Measurements from ENCODE around the gene HCFC1.

Gene HCFC1

DNA sequence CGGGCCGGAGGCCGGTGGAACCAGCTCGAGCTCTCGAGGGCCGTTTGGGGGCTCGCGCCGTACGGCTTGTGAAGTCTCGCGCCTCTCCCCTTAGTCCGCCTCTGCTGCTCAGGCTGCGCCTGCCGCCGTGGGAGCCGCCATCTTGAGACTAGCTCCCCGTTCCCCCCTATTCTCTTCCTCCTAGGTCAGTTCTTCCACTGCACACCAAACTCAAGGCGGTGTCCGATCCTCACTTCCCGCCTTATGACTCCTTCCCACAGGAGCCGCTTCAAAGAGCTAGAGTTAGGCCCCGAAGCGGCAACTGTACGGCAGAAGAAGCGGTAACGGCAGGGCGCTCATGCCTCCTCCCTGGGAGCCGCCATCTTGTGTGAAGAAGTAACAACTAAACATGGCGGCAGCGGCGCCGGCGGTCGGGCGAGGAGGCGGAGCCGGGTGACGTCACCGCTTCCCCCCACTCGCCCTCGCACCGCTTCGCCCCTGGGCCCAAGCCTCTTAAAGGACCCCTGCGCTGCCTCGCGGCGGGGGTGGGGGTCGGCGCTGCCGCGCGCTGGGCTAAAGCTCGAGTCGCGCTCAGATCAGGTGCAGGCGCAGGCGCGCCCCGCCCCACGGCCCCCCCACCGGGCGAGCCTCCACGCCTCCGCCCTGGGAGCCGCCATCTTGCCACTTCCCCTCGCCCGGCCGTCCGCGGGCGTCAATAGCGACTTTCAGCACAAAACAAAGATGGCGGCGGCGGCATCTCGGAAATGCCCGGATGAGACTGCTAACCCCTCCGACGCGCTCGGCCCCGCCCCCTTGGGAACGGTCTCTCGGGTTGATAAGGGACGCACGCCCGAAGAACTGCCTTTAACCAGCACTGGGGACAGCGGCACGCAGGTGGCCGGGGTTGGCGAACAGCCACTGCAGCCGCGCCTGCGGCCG is at the start of gene HCFC1:
TSS of gene HCFC1 (minus strand) at position 369 of the 918 bp plus-strand sequence. CDS start 978 bp downstream, outside the sequence.
- DNase-seq (ENCODE audit: low spot score), result peak; percentile 88

DNA sequence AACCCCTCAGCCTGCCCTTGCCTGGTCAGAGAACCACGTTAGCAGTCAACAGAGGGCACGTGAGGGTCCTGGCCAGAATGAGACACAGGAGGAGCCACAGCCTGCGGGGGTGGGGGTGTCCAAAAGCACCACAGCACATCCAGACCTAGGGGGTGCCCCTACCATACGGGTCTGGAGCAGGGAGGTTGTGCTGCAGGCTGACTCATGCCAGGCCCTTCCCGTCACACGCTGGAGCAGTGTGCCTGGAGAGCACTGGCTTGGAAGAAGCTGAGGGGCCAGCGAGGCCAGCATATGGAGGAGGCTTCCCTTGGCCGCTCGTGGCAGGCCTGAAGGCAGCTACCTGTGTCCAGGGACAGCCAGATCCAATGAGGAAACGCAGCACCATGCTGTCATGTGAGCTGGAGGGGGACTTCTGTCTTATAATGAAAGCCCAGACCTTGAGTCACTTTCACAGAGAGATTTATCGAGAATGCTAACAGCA is 49.6 kb upstream of the HCFC1 start:
- peak; percentile 7 for DNase-seq (ENCODE audit: low spot score)

DNA sequence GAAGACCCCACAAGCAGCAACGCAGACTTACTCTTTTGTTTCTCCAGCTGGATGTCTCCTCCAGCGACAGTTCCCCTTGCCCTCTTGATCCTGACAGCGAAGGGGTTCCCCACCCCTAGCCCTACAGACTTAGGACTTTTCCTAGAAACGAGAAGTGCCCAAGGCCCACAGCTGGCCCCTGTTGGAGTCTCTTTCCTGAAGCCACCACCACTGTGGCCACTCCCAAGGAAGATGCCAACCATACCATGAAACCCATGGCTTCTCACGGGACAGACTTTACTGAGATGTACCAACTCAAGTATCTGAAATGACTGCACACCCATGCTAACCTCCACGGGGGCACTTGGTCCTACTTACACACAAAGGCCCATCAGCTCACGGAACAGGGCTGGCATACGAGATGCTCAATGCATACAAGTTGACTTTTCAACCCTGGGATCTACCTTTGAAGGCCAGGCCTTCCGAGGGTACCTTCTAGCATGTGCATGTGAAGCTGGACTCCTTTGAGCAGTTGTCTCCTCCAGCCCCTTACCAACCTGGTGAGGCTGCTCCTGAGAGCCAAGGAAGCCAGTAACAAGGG is 49.0 kb upstream of the HCFC1 start:
- peak; percentile 28 for DNase-seq (ENCODE audit: low spot score)

DNA sequence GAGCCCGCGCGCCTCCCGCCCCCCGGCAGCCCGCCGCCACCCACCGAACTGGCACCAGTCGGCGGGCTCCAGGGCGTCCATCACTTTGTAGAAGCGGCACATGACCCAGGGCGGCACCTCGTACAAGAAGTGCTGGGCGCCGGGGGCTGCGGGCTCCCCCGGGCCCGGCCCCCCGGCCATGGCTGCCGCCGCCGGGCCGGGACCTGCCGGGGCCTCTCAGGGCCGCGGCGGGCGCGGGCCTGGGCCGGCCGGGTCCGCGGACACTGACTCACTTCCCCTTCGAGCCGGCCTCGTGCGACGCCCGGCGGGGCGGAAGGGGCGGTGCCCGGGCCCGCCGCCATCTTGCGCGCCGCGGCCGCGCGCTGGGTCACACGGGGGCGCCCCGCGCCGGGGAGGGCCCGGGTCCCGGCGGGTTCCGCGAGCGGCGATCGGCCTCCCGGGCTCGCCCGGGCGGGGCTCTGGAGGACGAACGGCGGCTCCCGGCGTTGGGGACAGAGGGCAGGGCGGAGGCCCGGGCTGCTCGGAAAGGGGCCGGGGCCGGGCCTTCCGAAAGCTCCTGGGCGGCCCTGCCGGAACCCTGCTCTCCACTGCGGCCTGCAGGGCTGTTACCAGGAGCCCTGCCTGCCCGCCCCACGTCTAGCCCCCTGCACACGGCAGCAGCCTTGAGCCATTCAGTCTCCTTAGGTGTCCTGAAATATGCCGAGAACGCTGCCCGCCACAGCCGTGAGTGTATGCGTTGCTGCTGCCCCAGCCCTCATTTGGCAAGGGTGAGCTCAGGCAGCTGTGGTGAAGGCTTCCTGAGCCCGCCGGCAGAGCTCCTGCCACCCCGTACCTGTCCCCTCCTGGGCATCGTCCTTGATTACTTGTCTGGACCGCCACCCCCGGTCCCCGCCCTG is 48.3 kb upstream of the HCFC1 start, which contains the start of gene IRAK1:
TSS of gene IRAK1 (minus strand) at position 270 of the 896 bp plus-strand sequence. CDS start at position 180, 90 bp downstream.
- peak; percentile 49 for DNase-seq (ENCODE audit: low spot score)

DNA sequence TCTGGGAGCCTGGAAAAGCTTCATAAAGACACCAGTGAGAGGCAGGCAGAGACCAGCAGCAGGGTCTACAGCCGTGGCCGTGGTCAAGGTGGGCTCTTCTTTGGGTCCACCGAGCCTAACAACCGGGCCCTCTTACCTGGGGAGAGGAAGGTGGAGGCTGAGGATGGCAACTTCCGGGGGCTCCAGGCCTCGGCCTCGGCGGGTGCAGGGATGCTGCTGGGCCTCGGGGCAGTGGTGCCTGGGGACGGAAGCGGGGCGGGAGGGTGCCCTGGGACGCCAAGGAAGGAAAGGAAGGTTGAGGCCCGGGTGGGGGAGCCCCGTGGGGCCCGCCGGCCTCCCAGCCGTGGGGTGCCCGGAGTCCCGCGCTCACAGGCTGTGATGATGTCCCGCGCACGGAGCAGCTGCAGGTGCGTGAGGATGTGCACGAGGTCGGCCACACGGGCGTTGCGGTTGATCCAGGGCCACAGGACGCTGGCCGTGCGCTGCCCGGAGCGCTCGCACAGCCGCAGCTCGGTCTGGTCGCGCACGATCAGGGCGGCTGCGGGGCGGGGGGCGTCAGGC is 47.5 kb upstream of the HCFC1 start:
- DNase-seq (ENCODE audit: low spot score), result peak; percentile 15

DNA sequence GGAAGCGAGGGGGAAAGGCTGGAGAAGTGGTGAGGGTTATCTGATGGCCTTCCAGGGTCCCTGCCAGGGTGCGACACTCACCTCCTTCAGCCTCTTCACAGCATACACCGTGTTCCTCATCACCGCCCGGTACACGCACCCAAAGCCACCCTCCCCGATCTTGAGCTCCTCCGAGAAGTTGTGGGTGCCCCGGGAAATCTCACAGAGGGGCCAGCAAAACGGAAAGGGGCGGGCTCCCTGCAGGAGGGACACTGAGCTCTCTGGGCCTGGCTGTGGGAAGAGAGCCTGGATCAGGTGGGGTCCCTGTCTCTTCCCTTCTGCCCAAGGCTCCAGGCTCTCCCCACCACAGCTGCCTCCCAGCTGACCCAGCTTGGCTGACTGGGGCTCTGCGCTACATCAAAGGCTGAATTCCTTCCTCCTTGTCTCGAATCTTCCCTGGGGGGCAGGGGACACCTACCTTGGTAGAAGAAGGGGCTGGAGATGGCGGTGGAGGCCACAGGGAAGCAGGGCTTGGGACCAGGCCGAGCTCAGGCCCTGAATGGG is 47.0 kb upstream of the HCFC1 start:
- no peak for DNase-seq (ENCODE audit: low spot score)

DNA sequence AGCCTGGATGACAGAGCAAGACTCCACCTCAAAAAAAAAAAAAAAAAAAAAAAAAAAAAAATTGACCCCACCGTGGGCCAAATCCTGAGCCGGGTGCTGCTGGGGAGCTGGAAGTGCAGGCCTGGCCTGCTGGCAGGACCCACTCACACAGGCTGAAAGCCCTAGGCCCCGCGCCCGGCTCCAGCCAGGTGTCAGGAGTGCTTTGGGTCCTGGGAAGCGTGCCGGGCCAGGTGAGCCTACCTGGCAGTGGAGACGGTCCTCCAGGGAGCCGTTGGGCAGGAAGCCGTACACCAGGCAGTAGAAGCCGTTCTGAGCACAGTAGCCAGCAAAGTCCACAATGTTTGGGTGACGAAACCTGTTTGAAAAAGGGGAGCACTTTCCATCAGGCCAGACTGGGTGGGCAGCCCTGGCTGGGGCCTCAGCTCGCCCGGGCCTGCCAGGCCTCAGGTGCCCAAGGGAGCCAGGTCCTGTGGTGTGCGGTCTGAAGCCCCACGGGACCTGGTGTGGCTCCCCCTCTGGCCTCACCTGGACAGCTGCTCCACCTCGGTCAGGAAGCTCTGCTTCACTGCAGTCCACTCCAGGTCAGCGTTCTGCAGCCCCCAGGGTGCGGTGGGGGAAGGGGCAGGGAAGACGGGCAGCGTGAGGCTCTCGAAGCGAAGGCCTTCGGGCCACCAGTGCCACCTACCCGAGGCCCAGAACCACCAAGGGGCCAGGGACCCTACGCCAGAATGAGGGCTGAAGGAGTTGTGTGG is 46.3 kb upstream of the HCFC1 start:
- DNase-seq (ENCODE audit: low spot score), result no peak

DNA sequence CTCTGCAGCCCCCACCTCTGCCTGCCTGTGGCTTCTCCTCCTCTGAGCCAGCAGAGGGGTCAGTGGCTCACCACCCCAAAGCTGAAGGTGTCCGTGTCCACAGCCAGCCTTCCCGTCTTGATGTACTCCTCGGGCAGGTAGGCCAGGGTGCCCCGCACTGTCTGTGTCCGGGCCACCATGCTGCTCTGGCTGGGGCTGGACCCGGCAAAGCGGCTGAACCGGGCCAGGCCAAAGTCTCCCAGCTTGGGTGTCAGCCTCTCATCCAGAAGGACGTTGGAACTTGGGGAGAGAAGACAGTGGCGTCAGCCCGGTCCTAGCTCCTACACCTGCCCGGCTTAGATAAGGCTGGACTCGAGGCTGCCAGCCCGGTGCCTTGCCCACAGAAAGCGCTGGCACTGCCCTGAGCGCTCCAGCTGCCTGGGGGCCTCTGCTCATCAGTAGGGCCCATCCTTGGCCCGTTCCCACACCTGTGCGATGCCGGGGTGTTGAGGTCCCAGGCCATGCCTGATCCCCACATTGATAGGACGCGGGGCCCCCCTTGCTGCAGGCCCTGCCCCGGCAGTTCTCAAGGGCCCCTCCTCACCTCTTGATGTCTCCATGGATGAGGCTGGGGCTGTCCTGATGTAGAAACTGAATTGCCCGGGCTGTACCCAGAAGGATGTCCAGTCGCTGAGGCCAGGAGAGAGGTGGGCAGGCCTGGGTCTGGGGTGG is 44.9 kb upstream of the HCFC1 start:
- DNase-seq (ENCODE audit: low spot score), result no peak

DNA sequence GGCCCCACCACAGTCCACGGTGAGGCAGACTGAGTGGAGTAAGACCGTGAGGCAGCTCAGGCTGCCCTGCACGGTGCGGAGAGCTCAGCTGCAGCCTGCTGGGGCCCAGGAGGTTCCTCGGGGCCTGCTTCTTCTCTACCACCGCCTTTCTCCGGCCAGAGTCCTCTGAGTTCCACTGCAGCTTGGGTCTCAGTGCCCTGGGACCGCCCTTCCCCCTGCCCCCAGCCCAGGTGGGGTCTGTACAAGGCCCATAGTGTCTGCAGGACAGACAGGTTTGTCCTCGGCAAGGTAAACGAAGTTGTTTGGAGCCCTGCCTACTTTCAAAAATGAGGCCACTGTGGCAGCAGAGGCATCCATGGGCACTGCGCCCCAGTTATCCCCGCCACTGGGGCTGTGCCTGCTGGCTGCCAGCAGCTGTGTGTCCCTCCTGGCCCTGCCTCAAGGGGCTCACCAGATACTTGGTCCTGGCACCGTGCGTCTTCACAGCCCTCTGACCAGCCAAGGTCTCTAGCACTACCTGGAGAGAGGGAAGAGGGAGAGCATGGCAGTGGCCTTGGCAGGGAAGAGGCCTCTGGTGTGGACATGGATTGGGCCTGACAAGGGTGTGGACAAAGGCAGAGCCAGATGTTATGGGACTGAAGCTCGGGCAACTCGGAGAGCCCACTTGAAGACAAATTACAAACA is 44.1 kb upstream of the HCFC1 start:
- DNase-seq (ENCODE audit: low spot score), result no peak

DNA sequence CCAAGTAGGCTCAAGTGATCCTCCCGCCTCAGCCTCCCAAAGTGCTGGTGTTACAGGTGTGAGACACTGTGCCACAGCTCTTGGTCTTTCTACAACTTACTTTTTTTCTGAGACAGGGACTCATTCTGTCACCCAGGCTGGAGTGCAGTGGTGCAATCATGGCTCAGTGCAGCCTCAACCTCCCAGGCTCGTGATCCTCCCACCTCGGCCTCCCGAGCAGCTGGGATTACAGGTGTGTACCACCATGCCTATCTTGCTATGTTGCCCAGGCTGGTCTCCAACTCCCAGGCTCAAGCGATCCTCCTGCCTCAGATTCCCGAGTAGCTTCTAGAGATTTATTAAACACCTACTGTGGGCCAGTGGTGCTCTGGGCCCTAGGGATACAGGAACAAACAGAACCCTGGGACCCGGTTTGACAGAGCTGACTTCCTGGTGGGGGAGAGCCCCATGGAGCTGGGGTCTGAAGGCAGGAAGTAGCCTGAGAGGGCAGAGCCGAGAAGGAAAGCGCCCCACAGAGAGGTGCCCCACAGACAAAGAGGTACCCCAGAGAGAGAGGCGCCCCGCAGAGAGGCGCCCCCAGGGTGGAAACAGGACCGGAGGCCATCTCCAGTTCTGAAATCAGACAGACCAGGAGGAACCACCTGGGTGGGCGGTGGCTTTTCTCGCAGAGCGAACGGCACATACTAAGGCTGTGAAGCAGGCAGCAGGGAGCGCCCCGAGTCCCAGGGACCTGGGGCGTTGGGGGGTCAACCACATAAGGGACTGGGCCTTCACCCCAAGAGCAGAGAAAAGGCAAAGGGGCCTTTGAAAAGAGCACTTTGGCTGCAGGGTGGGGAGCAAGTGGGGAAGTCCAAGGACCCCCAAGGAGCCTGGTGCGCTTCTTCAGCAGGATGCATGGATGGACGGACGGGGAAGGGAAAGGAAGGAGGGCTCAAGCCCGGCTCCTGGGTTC is 43.1 kb upstream of the HCFC1 start:
- no peak for DNase-seq (ENCODE audit: low spot score)

DNA sequence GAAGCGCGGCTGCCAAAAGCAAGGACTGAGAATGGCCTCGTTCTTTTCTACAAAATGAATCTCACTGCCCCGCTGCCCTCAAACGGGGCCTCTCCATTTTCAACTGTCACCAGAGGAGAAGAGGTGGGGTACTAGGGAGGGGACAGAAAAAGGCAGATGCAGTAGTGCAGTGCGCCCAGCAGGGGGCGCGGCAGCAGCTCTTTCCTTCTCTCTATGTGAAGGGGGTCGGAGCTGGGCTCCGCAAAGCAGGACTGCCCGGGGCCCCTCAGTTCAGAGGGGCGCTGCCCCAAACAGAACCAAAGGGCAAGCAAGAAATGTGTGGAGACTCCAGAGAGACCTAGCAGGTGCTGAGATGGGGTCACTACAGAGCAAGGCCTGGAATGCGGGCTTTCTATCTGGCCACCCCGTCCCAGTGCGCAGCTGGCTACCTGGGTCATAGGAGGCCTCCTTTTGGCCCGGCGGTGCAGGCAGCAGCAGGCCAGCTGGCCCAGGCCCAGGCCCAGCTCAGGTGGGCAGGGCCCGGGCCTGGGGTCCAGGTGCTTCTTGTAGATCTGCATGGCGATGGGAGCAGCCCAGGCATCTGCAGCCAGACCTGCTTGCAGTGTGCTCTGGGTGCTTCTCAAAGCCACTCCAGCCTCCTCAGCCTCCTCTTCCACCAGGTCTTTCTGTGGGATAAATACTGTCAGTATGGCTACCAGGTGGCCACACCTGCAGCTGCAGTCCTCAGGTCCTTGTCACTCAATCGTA is 42.2 kb upstream of the HCFC1 start:
- DNase-seq (ENCODE audit: low spot score), result peak; percentile 53

DNA sequence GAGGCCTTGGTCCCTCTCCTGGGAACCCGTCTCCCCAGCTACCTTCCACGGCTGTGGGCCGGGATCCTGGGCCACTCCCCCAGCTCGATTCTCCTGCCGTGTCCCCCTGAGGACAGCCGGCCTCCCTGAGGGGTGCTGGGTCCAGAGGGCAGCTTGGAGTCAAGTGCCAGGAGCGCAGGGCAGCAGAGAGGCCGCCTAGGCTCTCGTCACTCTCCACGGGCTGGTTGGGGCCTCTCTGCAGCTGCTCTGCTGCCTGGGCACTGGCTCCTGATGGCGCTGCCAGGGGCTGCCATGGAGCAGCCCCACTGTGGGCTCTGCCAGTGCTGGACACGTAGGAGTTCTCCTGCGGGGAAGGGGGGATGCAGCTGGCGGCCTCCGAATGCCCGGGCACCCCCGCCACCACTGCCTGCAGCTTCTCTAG is 41.4 kb upstream of the HCFC1 start:
- no peak for DNase-seq (ENCODE audit: low spot score)

DNA sequence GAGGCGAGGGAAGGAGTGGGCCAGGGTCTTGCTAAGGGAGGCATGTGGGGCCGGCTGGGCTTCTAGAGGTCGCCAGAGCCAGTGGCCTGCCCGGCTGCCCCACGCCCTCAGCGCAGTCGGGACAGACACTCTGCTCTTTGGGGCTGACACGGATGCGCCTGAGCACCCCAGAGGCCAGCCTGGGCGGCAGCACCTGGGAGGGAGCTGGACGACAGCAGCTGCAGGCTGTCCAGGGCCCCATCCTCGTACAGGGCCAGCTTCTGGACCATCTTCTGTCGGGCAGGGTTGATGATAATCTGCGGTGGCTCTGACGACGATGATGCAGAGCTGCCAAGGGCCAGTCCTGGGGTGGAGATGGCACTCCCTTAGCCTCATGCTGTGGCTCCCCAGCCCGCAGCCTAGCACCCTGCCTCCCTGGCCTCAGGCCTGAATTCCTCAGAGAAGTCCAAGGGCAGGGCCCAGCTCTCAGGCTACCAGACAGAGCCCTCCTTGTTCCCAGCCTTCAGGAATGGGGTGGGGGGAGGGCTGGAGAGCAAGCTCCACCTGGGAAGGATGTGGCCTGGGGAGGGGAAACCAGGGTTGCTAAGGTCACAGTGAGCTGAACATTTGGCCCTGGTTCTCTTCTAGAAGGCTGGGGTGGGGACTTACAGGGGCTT is 40.8 kb upstream of the HCFC1 start:
- DNase-seq (ENCODE audit: low spot score), result no peak

DNA sequence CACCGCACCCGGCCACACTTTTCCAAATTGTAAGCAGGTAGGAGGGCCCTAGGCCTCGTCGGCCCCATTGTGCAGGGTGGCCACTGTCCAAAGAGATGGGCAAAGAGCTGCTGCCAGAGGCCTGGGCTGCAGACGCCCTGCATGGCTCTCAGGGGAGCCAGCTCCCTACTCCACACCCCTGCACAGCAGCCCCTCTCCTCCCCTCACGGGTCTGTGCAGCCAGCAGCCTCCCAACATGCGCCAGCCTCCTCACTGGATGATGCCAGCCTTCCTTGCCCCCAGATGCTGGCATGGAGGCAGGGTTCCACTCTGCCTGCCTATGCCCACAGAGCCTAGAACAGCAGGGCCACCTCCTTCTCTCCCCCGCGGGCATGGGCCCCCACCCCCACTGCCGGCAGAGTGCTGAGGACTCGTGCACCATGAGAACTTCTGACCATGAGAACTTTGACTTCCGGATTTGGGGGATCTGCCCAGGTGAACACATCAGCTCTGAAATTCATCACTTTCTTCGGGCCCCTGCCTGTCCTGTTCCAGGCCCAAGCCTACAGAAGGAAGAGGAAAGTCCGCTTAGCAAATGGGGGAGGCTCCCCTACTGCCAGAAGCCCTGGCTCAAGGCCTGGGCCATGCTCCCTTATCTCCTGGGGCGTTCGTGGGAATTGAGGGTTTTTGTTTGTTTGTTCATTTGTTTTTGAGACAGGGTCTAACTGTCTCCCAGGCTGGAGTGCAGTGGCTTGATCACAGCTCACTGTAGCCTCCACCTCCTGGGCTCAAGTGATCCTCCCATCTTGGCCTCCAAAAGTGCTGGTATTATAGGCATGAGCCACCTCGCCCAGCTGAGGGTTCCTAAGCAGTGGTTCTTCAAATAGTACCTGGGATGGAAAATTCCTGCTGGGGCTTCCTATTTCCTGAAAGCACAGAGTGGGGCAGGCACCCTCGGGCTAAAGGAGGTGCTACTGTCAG is 40.0 kb upstream of the HCFC1 start:
- DNase-seq (ENCODE audit: low spot score), result no peak

DNA sequence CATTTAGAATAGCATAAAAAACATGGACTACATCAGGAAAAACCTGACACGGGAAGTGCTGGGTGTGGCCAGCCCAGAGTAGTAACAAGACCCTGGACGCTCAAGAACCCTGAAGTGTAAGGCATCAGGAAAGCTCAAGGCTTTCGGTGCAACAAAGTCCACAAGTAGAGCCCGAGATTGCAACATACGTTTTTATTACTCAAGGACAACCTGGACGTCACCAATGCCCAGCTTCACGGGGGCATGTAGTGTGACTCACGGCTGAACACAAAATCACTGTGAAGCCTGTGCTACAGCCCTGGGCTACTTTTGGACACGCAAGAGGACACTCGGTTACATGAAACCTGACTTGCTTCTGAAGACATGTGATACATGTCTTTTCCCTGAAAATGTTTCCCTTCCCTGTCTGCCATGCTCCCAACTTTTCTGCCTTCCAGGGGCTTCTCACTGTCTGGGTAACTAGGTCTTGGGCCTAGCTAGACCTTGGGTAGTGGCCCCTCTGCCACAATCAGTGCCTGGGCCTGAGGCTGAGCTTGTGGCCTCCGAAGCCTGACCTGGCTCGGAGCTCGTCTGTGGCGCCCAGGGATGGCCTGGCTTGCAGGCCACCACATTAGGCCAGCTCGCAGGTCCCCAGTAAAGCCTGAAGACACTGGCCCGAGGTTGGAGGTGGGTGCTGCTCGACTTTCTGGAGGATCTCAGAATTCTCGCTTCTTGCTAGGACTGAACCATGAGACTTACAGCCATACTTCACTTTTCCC is 38.9 kb upstream of the HCFC1 start:
- DNase-seq (ENCODE audit: low spot score), result no peak
